GM23338 (cell line): ENCODE results near the gene AQP11. TPM values are rescaled to one million over a fixed set of nuclear protein-coding genes. Genes with fewer than 3 reads are reported as not detected.

Experiments used
- ATAC-seq: fragments of 200-7000 bp; cut with Tn5 transposase; 3 replicates; pipeline ENCODE4 v1.9.1; 2020
- DNase-seq: peaks from one replicate; pipeline ENCODE4 v3.0.0-alpha.2; 2015; ENCODE audit warnings: low spot score
- H2AFZ ChIP-seq: fragments of 200-600 bp; sonication (generic); 2 replicates; pipeline ENCODE4 v1.8.0; 2016; ENCODE audit warnings: antibody characterized with exemption, mild to moderate bottlenecking, moderate library complexity
- H3F3A ChIP-seq: fragments of 200-600 bp; sonication (generic); replicated peaks from 2 replicates; pipeline ENCODE4 v1.8.0; 2017; ENCODE audit warnings: antibody characterized with exemption, mixed run types, low read depth
- H3K27ac ChIP-seq: fragments of 200-600 bp; sonication (generic); 2 replicates; pipeline ENCODE4 v1.6.1; 2016; ENCODE audit warnings: low read depth
- H3K27me3 ChIP-seq: fragments of 200-600 bp; sonication (generic); 2 replicates; pipeline ENCODE4 v1.8.0; 2016; ENCODE audit warnings: mild to moderate bottlenecking, mixed run types, moderate library complexity; ENCODE audit not compliant: insufficient read depth
- H3K36me3 ChIP-seq: fragments of 200-600 bp; sonication (generic); 2 replicates; pipeline ENCODE4 v1.8.0; 2016; ENCODE audit warnings: mild to moderate bottlenecking; ENCODE audit not compliant: insufficient read depth
- H3K4me1 ChIP-seq: fragments of 200-600 bp; sonication (generic); 2 replicates; pipeline ENCODE4 v1.8.0; 2016; ENCODE audit warnings: mild to moderate bottlenecking, moderate library complexity; ENCODE audit not compliant: insufficient read depth
- H3K4me2 ChIP-seq: fragments of 200-600 bp; sonication (generic); 2 replicates; pipeline ENCODE4 v1.7.1; 2017; ENCODE audit warnings: mixed run types
- H3K4me3 ChIP-seq: fragments of 200-600 bp; sonication (generic); 2 replicates; pipeline ENCODE4 v1.6.1; 2016; ENCODE audit warnings: mixed run types
- H3K79me2 ChIP-seq: fragments of 200-600 bp; sonication (generic); replicated peaks from 2 replicates; pipeline ENCODE4 v1.8.0; 2017; ENCODE audit warnings: mild to moderate bottlenecking; ENCODE audit not compliant: insufficient read depth
- H3K9me2 ChIP-seq: fragments of 200-600 bp; sonication (generic); 2 replicates; pipeline ENCODE4 v1.8.0; 2017; ENCODE audit not compliant: insufficient read depth
- H4K20me1 ChIP-seq: fragments of 200-600 bp; sonication (generic); replicated peaks from 2 replicates; pipeline ENCODE4 v1.8.0; 2017; ENCODE audit warnings: mild to moderate bottlenecking; ENCODE audit not compliant: insufficient read depth
- H3K27ac Mint-ChIP-seq: 2 replicates; pipeline ENCODE4 v1.8.0; 2020; ENCODE audit warnings: inconsistent platforms, mild to moderate bottlenecking, moderate library complexity, mixed read lengths
- H3K27me3 Mint-ChIP-seq: 3 replicates; pipeline ENCODE4 v1.8.0; 2022; ENCODE audit warnings: low read depth, mild to moderate bottlenecking, moderate library complexity, mixed read lengths, inconsistent platforms; ENCODE audit not compliant: insufficient read depth, poor library complexity
- H3K36me3 Mint-ChIP-seq: 3 replicates; pipeline ENCODE4 v1.8.0; 2021; ENCODE audit warnings: low read depth, mild to moderate bottlenecking, inconsistent platforms, moderate library complexity, mixed read lengths
- H3K4me1 Mint-ChIP-seq: 3 replicates; pipeline ENCODE4 v1.8.0; 2020; ENCODE audit warnings: mild to moderate bottlenecking, inconsistent platforms, mixed read lengths
- H3K4me3 Mint-ChIP-seq: 3 replicates; pipeline ENCODE4 v1.8.0; 2021; ENCODE audit warnings: moderate library complexity, mild to moderate bottlenecking, inconsistent platforms, mixed read lengths
- H3K9me3 Mint-ChIP-seq: 3 replicates; pipeline ENCODE4 v1.8.0; 2020; ENCODE audit warnings: moderate library complexity, mild to moderate bottlenecking, inconsistent platforms, mixed read lengths
- EZH2 ChIP-seq: fragments of 200-600 bp; sonication (generic); IDR thresholded peaks from one replicate; pipeline ENCODE4 v1.8.0; 2017; ENCODE audit warnings: antibody characterized with exemption, mild to moderate bottlenecking, low read depth; ENCODE audit not compliant: unreplicated experiment
- EZH2phosphoT487 ChIP-seq: fragments of 200-600 bp; sonication (generic); IDR thresholded peaks from one replicate; pipeline ENCODE4 v1.8.1; 2018; ENCODE audit warnings: antibody characterized with exemption; ENCODE audit not compliant: unreplicated experiment
- JUNB ChIP-seq: IDR thresholded peaks from one replicate; pipeline ENCODE4 v1.6.1; 2016; ENCODE audit warnings: antibody characterized with exemption; ENCODE audit not compliant: unreplicated experiment
- NANOG ChIP-seq: IDR thresholded peaks from 2 replicates; pipeline ENCODE4 v1.6.1; 2016; ENCODE audit warnings: antibody characterized with exemption, borderline replicate concordance
- POLR2AphosphoS5 ChIP-seq: IDR thresholded peaks from 2 replicates; pipeline ENCODE4 v1.6.1; 2016; ENCODE audit warnings: antibody characterized with exemption, low read depth
- STAT1 ChIP-seq: IDR thresholded peaks from one replicate; pipeline ENCODE4 v1.6.1; 2016; ENCODE audit warnings: antibody characterized with exemption; ENCODE audit not compliant: unreplicated experiment
- polyA plus RNA-seq: library from polyadenylated mRNA; unstranded; fragments of >200 nt; fragmentation: Nextera tagmentation; extraction: Ambion mirVana; gene quantifications from 2 replicates; pipeline ENCODE4 v1.2.1, GENCODE V29; 2016
- total RNA-seq: library from RNA; depleted of rRNA; stranded (reverse); fragments of >200 nt; shearing (Covaris generic); gene quantifications from 2 replicates; pipeline ENCODE4 v1.2.3, GENCODE V29; 2014
- TF ChIP-seq, protein P1 (sequence below): IDR thresholded peaks from 2 replicates; pipeline ENCODE4 v1.6.1; 2016; ENCODE audit warnings: antibody characterized with exemption
- TF ChIP-seq, protein P2 (sequence below), 2 experiments: fragments of 200-600 bp in 1 of 2; sonication (generic) in 1 of 2; conservative IDR thresholded peaks; 2 replicates each; pipeline versions ENCODE4 v1.5.1 to v1.6.1; 2016 to 2017; ENCODE audit warnings: antibody characterized with exemption in 2 of 2, low read depth in 2 of 2, mild to moderate bottlenecking in 2 of 2, moderate library complexity in 1 of 2

The AQP11 gene
- total and polyA plus RNA-seq, 2 experiments from 2014 or later: 1.8 to 3.4 TPM

DNA sequence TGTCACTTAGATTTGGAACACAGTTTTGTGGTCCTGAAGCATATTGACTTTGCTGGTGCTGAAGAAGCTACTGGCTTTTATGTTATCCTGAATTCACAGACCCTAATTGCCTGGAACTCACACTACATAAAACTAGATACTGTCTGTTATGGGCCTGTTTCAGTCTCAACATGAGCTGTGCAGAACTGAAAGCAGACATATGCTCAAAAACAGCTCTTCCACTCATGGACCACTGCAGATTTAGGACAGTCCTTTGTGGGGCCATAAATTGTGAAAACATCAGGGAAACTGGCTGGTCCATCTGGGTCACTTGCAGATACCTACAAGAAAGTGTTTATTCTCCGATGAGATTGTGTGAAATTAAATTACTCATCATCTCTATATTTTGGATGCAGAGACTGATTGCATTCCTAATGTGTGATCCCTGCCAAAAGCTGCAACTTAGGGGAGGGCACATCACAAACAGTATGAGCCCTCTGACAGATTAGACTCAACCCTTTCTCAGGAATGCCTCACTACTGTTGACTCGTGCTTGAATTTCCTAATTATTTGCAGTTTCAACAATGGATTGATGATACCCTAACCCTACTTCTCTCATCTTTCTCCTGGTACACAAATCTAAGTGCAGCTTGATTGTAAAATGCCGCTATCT is 58.0 kb downstream of the AQP11 start (continued):
- TF ChIP-seq NANOG (no peak), EZH2phosphoT487 (no peak), EZH2 (no peak)
- TF ChIP-seq, protein P1, sequence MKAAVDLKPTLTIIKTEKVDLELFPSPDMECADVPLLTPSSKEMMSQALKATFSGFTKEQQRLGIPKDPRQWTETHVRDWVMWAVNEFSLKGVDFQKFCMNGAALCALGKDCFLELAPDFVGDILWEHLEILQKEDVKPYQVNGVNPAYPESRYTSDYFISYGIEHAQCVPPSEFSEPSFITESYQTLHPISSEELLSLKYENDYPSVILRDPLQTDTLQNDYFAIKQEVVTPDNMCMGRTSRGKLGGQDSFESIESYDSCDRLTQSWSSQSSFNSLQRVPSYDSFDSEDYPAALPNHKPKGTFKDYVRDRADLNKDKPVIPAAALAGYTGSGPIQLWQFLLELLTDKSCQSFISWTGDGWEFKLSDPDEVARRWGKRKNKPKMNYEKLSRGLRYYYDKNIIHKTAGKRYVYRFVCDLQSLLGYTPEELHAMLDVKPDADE: no peak

DNA sequence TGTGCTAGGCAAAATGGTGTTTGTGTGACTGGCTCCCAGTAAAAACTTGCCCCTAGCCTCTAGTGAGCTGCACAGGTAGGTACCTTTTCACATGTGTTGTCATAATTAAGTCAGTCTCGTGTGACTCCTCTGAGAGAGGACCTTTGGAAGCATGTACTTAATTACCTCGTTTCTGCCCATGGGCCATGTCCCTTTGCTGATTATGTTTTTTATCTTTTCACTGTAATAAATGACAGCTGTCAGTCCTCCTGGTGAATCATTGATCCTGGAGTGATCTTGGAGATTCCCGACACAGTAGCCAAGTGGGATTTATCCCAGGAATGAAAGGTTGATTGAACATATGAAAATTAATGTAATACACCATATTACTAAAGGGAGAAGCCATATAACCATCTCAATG is 60.4 kb downstream of the AQP11 start:
- Mint-ChIP-seq H3K36me3 (no peaks in the 10 kb centered on the region), H3K4me3 (no peak overlapping the region), H3K4me1 (no peaks in the 10 kb centered on the region), H3K27me3 (no peaks in the 10 kb centered on the region), H3K27ac (no peak overlapping the region), H3K9me3 (no peaks in the 10 kb centered on the region)
- Histone ChIP-seq H3K36me3 (no peaks in the 10 kb centered on the region), H3K4me1 (no peaks in the 10 kb centered on the region), H3K4me2 (no peak overlapping the region), H4K20me1 (no peaks in the 10 kb centered on the region), H3K27me3 (no peaks in the 10 kb centered on the region), H3F3A (no peaks in the 10 kb centered on the region), H3K79me2 (no peaks in the 10 kb centered on the region), H3K27ac (no peak overlapping the region), H3K9me2 (no peaks in the 10 kb centered on the region), H2AFZ (peak overlapping the region; percentile 28; the same call in 1 of the 2 replicates), H3K4me3 (no peak overlapping the region)
- DNase-seq: no peak
- TF ChIP-seq POLR2AphosphoS5 (no peak), JUNB (no peak)
- ATAC-seq: no peak

DNA sequence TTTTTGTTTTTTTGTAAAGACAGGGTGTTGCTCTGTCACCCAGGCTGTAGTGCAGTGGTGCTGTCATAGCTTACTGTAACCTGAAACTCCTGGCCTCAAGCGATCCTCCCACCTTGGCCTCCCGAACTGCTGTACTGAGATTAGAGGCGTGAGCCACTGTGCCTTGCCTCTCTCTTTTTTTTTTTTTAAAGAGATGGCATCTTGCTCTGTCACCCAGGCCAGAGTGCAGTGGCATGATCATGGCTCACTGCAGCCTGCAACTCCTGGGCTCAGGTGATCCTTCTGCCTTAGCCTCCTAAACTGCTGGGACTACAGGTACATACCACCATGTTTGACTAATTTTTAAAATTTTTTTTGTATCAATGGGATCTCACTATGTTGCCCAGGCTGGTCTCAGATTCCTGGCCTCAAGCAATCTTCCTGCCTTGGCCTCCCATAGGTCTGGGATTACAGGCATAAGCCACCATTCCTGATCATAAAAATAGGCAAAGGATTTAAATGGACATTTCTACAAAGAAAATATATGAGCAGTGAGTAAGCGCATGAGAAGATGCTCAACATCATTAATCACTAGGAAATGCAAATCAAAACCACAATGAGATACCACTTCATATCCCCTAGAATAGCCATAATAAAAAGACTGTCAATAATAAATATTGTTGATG is 65.1 kb downstream of the AQP11 start:
- Histone ChIP-seq H3K4me1 (no peaks in the 10 kb centered on the region), H3K4me2 (no peak overlapping the region), H3K36me3 (no peaks in the 10 kb centered on the region), H3K27me3 (no peaks in the 10 kb centered on the region), H3K9me2 (0 out of 2 replicates have a peak, but pooled peaks cover 2% of the 10 kb centered on the region), H3K4me3 (no peak overlapping the region), H3F3A (no peaks in the 10 kb centered on the region), H2AFZ (no peak overlapping the region), H3K27ac (no peak overlapping the region), H3K79me2 (no peaks in the 10 kb centered on the region), H4K20me1 (no peaks in the 10 kb centered on the region)
- TF ChIP-seq EZH2 (no peak), STAT1 (no peak)
- TF ChIP-seq, protein P2, sequence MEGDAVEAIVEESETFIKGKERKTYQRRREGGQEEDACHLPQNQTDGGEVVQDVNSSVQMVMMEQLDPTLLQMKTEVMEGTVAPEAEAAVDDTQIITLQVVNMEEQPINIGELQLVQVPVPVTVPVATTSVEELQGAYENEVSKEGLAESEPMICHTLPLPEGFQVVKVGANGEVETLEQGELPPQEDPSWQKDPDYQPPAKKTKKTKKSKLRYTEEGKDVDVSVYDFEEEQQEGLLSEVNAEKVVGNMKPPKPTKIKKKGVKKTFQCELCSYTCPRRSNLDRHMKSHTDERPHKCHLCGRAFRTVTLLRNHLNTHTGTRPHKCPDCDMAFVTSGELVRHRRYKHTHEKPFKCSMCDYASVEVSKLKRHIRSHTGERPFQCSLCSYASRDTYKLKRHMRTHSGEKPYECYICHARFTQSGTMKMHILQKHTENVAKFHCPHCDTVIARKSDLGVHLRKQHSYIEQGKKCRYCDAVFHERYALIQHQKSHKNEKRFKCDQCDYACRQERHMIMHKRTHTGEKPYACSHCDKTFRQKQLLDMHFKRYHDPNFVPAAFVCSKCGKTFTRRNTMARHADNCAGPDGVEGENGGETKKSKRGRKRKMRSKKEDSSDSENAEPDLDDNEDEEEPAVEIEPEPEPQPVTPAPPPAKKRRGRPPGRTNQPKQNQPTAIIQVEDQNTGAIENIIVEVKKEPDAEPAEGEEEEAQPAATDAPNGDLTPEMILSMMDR (conservative IDR thresholded peaks at IDR 0.05; ENCODE audit: low read depth in 2 of 2): no peak
- TF ChIP-seq, protein P1: no peak
- no peak for DNase-seq
- H3K27ac Mint-ChIP-seq: no peak overlapping the region
- H3K4me3 Mint-ChIP-seq: no peak overlapping the region
- H3K9me3 Mint-ChIP-seq: no peaks in the 10 kb centered on the region
- ATAC-seq: no peak
- peaks cover 4% of the 10 kb centered on the region; the same call in 1 of the 3 replicates for H3K4me1 Mint-ChIP-seq
- peaks cover 3% of the 10 kb centered on the region for H3K27me3 Mint-ChIP-seq
- no peaks in the 10 kb centered on the region for H3K36me3 Mint-ChIP-seq
